Measurements from ENCODE around the gene DMRTB1. TPM values are rescaled to one million over a fixed set of nuclear protein-coding genes. Genes with fewer than 3 reads are reported as not detected.

DMRTB1 gene
- polyA plus RNA-seq, 2 donors: not detected

DNA sequence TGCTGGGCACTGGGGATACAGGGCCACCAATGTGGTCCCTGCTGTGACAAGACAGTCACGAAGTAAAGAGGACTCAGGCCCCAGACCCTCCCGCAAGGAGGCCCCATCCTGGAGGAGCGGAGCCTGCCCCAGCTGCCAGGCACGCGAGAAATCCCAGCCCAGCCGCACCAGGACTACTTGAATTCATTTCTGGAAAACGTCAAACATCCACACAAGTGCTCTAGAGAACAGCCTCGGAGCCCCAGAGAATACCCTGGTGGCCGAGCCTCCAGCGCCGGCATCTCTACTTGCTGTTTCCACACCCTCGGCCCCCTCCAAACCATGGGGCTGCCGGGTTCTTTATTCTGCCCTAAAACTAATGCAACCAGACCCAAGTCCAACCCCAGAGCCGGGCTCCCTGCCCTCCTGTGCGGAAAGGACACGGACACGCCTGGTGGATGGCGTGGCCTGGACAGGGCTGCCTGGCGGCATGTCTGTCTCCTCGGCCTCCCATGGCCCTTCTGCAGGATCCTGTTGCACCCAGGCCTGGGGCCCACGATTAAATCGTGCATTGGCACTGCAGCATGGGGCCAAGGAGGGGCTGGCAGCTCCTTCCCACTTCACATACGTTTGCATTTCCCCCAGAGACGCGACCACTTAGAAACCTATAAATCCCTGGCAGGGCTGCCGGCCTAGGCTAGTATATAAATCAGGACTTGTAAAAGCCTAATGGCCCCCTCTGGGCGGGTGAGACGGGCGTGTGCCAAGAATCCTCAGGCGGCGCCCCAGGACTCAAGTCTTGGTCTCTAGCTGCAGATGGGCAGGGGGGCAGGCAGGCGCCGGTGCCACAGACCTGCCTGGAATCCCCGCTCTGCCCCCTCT, 41.2 kb downstream of the DMRTB1 start:
- 79 to 83% methylated on average over 34 of the region's 34 CpGs for WGBS, 2 donors

DNA sequence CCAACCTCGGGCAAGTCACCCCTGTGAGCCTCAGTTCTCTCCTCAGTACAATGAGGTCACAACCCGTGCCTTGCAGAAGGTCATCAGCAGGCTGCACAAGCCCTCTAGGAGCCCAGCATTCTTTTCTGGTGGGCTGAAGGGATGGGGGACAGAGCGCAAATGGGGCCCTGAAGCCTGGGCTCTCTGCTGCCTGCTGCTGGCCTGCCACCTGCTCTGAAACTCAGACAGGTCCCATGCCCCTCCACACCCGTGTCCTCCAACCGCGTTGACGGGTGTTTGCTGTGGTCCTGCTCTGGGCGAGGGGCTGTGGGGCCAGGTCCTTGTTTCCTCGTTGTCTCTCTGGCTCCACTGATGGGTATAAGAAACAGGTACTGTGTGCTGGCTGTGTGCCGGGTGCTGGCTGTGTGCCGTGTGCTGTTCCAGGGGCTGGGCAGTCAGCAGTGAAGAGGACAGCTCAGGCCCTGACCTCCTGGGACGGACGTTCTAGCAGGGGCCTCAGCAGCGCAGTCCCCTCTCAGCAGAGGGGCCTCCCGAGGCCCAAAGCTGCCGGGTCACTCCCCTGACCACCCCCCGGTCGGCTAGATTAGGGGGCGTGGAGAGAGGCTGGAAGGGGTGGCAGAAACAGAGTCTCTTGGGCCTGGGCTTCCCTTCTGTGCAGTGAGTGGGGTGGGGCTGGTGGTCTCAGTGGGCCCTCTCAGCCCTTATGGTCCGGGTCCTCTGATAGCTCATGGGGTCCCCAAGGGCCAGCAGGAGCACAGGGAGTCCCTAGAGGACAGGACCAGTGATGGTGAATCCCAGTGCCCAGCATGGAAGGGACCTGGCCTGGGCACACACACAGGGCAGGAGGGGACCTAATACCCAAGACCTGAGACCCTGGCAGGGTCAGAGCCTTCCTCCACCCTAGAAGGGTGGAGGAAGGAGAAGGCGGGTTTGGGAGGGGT, 42.1 kb downstream of the DMRTB1 start:
- Histone ChIP-seq H3K27ac (ENCODE audit: low read depth in 2 of 2, low read length in 1 of 2) (no peak overlapping the region), H3K9me3 (ENCODE audit: control insufficient read depth in 2 of 2, insufficient read depth in 1 of 2, low read depth in 1 of 2, low read length in 1 of 2) (no peaks in the 10 kb centered on the region), H3K27me3 (ENCODE audit: control insufficient read depth in 1 of 2, insufficient read depth in 2 of 2, low read length in 2 of 2) (no peaks in the 10 kb centered on the region), H3K36me3 (ENCODE audit: control insufficient read depth in 2 of 2, insufficient read depth in 2 of 2, low read length in 1 of 2) (no peaks in the 10 kb centered on the region), H3K4me1 (ENCODE audit: control insufficient read depth in 2 of 2, insufficient read depth in 2 of 2, low read length in 1 of 2) (peaks cover 0 to 3% of the 10 kb centered on the region in 2 donors), H3K4me3 (ENCODE audit: low read depth in 1 of 2, low read length in 2 of 2) (no peak overlapping the region)
- 57 to 67% methylated on average over 20 to 21 of the region's 21 CpGs for WGBS, 2 donors

More for the DNA sequence above, 41.2 kb downstream of the DMRTB1 start:
- Histone ChIP-seq H3K4me3 (ENCODE audit: low read depth in 1 of 2, low read length in 2 of 2) (no peak overlapping the region), H3K36me3 (ENCODE audit: control insufficient read depth in 2 of 2, insufficient read depth in 2 of 2, low read length in 1 of 2) (no peaks in the 10 kb centered on the region), H3K9me3 (ENCODE audit: control insufficient read depth in 2 of 2, insufficient read depth in 1 of 2, low read depth in 1 of 2, low read length in 1 of 2) (no peaks in the 10 kb centered on the region), H3K27ac (ENCODE audit: low read depth in 2 of 2, low read length in 1 of 2) (no peak overlapping the region), H3K4me1 (ENCODE audit: control insufficient read depth in 2 of 2, insufficient read depth in 2 of 2, low read length in 1 of 2) (peaks cover 0 to 3% of the 10 kb centered on the region in 2 donors), H3K27me3 (ENCODE audit: control insufficient read depth in 1 of 2, insufficient read depth in 2 of 2, low read length in 2 of 2) (no peaks in the 10 kb centered on the region)

DNA sequence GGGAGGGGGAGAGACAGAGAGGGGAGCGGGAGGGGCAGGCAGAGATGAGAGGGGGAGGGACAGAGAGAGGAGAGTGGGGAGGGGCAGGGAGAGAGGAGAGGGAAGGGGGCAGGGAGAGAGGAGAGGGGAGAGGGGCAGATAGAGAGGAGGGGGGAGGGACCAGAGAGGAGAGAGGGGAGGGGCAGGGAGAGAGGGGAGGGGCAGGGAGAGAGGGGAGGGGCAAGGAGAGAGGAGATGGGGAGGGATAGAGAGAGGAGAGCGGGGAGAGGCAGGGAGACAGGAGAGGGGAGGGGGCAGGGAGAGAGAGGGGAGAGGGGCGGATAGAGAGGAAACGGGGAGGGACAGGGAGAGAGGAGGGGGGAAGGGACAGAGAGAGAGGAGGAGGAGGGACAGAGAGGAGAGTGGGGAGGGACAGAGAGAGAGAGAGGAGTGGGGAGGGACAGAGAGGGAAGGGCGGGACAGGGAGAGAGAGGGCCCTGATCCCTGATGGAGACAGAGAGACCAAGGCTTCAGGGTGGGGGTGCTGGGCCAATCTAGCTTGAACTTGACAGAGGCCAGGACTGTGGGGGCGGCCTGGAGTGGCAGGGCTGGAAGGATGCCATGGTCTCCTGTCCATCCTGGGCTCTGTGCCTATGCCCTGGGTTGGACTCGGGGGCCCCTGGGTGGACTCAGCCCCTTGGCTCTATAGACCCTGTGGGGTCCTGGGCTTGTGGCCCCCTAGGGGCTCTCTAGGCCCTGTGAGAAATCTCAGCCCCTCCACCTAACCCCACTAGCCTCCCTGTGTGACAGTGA, 43.6 kb downstream of the DMRTB1 start:
- no peaks in the 10 kb centered on the region for H3K9me3 ChIP-seq (ENCODE audit: control insufficient read depth in 2 of 2, insufficient read depth in 1 of 2, low read depth in 1 of 2, low read length in 1 of 2)
- no peaks in the 10 kb centered on the region for H3K36me3 ChIP-seq (ENCODE audit: control insufficient read depth in 2 of 2, insufficient read depth in 2 of 2, low read length in 1 of 2)
- H3K4me1 ChIP-seq (ENCODE audit: control insufficient read depth in 2 of 2, insufficient read depth in 2 of 2, low read length in 1 of 2): peaks cover 0 to 3% of the 10 kb centered on the region in 2 donors
- H3K27ac ChIP-seq (ENCODE audit: low read depth in 2 of 2, low read length in 1 of 2): no peak overlapping the region
- WGBS, 2 donors: 66 to 74% methylated on average over 7 of the region's 7 CpGs
- no peak overlapping the region for H3K4me3 ChIP-seq (ENCODE audit: low read depth in 1 of 2, low read length in 2 of 2)
- no peaks in the 10 kb centered on the region for H3K27me3 ChIP-seq (ENCODE audit: control insufficient read depth in 1 of 2, insufficient read depth in 2 of 2, low read length in 2 of 2)

DNA sequence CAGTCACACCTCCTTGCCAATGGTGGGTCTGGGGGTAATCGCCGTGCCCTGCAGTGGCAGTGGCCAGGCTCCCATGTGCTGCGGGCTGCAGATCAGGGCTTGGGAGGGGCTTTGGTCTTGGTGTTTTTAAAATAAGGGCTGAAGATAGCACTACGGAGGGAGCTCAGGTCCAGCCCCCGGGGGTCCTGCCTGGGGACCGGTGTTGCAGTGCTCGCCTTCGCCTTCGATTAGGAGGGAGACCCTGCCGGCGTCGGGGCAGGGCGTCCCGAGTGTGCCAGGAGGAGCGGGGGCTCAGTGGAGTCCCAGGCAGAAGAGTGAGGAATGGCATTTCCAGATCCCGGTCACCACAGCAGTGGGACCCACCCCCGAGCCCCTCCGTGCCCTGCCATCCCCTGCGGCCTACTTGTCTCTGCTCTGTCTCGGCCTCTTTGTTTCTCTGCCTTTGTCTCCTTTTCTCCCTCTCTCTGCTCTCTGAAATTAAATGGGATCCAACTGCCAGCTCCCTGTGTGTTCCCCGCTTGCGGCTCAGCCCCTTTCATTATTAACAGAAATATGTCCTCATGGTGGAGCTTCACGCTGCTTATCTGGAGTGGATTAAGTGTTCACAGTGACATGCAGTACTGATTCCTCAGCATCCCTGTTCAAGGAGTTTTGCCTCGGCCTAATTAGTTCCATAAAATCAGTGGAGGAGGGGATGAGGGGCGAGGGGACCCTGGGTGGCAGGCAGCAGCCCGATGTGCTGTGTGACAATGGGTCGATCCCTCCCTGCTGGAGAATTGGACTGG, 44.4 kb downstream of the DMRTB1 start:
- WGBS, 2 donors: 77 to 81% methylated on average over 27 of the region's 27 CpGs
- H3K27me3 ChIP-seq (ENCODE audit: control insufficient read depth in 1 of 2, insufficient read depth in 2 of 2, low read length in 2 of 2): no peaks in the 10 kb centered on the region
- no peak overlapping the region for H3K4me3 ChIP-seq (ENCODE audit: low read depth in 1 of 2, low read length in 2 of 2)
- H3K27ac ChIP-seq (ENCODE audit: low read depth in 2 of 2, low read length in 1 of 2): no peak overlapping the region
- no peaks in the 10 kb centered on the region for H3K36me3 ChIP-seq (ENCODE audit: control insufficient read depth in 2 of 2, insufficient read depth in 2 of 2, low read length in 1 of 2)
- no peaks in the 10 kb centered on the region for H3K9me3 ChIP-seq (ENCODE audit: control insufficient read depth in 2 of 2, insufficient read depth in 1 of 2, low read depth in 1 of 2, low read length in 1 of 2)
- peaks cover under 1% of the 10 kb centered on the region in 2 donors for H3K4me1 ChIP-seq (ENCODE audit: control insufficient read depth in 2 of 2, insufficient read depth in 2 of 2, low read length in 1 of 2)

DNA sequence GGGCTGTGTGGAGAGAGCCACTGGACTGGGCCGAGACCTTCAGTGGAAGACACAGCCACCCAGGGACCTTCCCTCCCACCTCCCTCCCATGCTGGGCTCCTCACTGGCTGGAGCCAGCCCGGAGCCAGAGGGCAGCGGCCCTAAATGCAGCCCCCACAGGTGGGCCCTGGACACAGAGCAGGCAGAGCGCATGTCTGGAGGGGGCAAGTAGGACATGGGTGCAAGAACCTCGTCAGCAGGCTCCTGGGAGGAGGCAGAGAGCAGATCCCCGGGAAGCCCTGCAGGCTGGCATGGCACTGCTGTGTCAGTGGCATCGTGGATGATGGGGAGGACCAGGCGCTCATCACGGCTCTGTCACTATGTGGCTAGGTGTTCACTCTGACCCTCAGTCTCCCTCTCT, 45.7 kb downstream of the DMRTB1 start:
- Histone ChIP-seq H3K27me3 (ENCODE audit: control insufficient read depth in 1 of 2, insufficient read depth in 2 of 2, low read length in 2 of 2) (no peaks in the 10 kb centered on the region), H3K4me3 (ENCODE audit: low read depth in 1 of 2, low read length in 2 of 2) (no peak overlapping the region), H3K9me3 (ENCODE audit: control insufficient read depth in 2 of 2, insufficient read depth in 1 of 2, low read depth in 1 of 2, low read length in 1 of 2) (no peaks in the 10 kb centered on the region), H3K27ac (ENCODE audit: low read depth in 2 of 2, low read length in 1 of 2) (no peak overlapping the region), H3K36me3 (ENCODE audit: control insufficient read depth in 2 of 2, insufficient read depth in 2 of 2, low read length in 1 of 2) (no peaks in the 10 kb centered on the region), H3K4me1 (ENCODE audit: control insufficient read depth in 2 of 2, insufficient read depth in 2 of 2, low read length in 1 of 2) (peaks cover 0 to 8% of the 10 kb centered on the region in 2 donors)
- 76 to 85% methylated on average over 9 of the region's 9 CpGs for WGBS, 2 donors

DNA sequence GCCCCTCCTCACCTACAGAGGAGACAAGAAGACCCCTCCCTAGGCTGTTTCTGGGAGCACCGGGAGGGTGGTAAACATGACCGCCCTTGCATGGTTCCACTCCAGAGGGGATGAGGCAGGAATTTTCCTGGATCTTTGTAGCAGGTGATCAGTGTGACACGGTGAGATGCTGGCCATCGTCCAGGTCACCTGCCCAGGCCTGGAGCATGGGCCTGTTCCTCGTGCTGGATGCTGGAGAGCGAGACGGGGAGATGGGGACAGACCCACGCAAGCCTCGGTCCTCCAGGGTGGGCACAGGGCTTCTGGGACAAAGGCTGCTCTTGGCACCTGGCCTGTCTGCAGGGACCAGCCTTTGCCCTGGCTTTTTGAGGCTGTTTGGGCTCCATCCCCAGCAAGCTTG, 46.2 kb downstream of the DMRTB1 start:
- Histone ChIP-seq H3K27ac (ENCODE audit: low read depth in 2 of 2, low read length in 1 of 2) (no peak overlapping the region), H3K27me3 (ENCODE audit: control insufficient read depth in 1 of 2, insufficient read depth in 2 of 2, low read length in 2 of 2) (no peaks in the 10 kb centered on the region), H3K4me1 (ENCODE audit: control insufficient read depth in 2 of 2, insufficient read depth in 2 of 2, low read length in 1 of 2) (peaks cover 0 to 8% of the 10 kb centered on the region in 2 donors), H3K36me3 (ENCODE audit: control insufficient read depth in 2 of 2, insufficient read depth in 2 of 2, low read length in 1 of 2) (no peaks in the 10 kb centered on the region), H3K9me3 (ENCODE audit: control insufficient read depth in 2 of 2, insufficient read depth in 1 of 2, low read depth in 1 of 2, low read length in 1 of 2) (no peaks in the 10 kb centered on the region), H3K4me3 (ENCODE audit: low read depth in 1 of 2, low read length in 2 of 2) (no peak overlapping the region)
- 76 to 80% methylated on average over 9 of the region's 9 CpGs for WGBS, 2 donors

DNA sequence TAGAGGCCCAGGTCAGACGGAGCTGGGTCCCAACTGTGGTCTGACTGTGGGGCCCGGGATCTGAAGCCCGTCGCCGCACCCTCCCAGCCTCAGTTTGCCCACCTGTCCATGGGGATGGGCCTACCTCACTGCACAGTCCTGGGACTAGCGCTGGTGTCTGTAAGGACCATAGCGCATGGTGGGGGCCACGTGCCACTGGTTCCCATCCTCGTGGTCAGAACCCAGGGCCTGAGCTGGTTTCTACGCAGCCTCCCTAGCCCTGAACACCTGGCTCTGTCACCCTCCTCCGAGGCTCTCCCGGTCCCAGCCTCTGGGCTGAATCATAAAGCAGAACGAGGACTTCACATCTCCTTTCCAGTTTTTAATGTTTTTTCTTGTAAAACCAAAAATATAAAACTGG, 46.7 kb downstream of the DMRTB1 start:
- WGBS, 2 donors: 90 to 91% methylated on average over 13 of the region's 13 CpGs
- no peaks in the 10 kb centered on the region for H3K9me3 ChIP-seq (ENCODE audit: control insufficient read depth in 2 of 2, insufficient read depth in 1 of 2, low read depth in 1 of 2, low read length in 1 of 2)
- no peak overlapping the region for H3K4me3 ChIP-seq (ENCODE audit: low read depth in 1 of 2, low read length in 2 of 2)
- H3K27me3 ChIP-seq (ENCODE audit: control insufficient read depth in 1 of 2, insufficient read depth in 2 of 2, low read length in 2 of 2): no peaks in the 10 kb centered on the region
- no peak overlapping the region for H3K27ac ChIP-seq (ENCODE audit: low read depth in 2 of 2, low read length in 1 of 2)
- H3K36me3 ChIP-seq (ENCODE audit: control insufficient read depth in 2 of 2, insufficient read depth in 2 of 2, low read length in 1 of 2): no peaks in the 10 kb centered on the region
- peaks cover 0 to 8% of the 10 kb centered on the region in 2 donors for H3K4me1 ChIP-seq (ENCODE audit: control insufficient read depth in 2 of 2, insufficient read depth in 2 of 2, low read length in 1 of 2)

DNA sequence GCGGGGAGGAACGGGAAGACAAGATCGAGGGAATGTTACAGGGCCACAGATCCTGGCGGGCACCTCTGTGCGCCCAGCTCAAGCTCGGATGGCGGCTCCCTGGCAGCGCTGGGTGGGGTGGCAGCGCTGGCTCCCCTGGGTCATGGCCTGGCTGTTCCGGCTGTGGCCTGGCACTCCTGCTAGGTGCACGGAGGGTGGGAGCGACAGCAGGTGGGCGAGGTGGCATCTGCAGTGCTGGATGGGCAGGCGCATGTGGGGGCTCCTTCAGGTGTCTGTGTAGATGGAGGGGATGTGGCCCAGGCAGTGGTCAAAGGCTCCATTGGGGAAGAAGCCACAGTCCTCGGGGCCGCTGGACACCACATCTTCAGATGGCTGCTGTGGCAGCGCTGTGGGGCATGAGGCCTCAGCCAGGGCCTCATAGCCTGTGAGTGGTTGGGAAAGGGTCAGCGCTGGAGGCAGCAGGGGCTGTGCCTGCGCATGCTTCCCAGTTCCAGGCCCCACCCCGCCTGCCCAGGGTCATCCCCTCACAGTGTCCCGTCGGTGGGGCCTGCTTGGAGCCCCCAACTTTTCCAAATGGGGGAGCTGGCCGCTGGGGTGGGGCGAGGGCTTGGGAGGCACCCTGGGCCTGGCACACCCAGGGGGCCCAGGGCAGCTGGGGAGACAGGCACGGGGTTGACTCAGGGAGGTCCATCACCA, 47.3 kb downstream of the DMRTB1 start:
- no peaks in the 10 kb centered on the region for H3K27me3 ChIP-seq (ENCODE audit: control insufficient read depth in 1 of 2, insufficient read depth in 2 of 2, low read length in 2 of 2)
- 90 to 92% methylated on average over 25 of the region's 25 CpGs for WGBS, 2 donors

More for the DNA sequence above, 47.3 kb downstream of the DMRTB1 start:
- H3K4me1 ChIP-seq (ENCODE audit: control insufficient read depth in 2 of 2, insufficient read depth in 2 of 2, low read length in 1 of 2): peaks cover 0 to 8% of the 10 kb centered on the region in 2 donors
- H3K9me3 ChIP-seq (ENCODE audit: control insufficient read depth in 2 of 2, insufficient read depth in 1 of 2, low read depth in 1 of 2, low read length in 1 of 2): no peaks in the 10 kb centered on the region
- H3K4me3 ChIP-seq (ENCODE audit: low read depth in 1 of 2, low read length in 2 of 2): no peak overlapping the region
- no peak overlapping the region for H3K27ac ChIP-seq (ENCODE audit: low read depth in 2 of 2, low read length in 1 of 2)
- H3K36me3 ChIP-seq (ENCODE audit: control insufficient read depth in 2 of 2, insufficient read depth in 2 of 2, low read length in 1 of 2): no peaks in the 10 kb centered on the region

Data from esophagus (tissue), 2 donors.